Measurements from ENCODE around the gene PERP. TPM values are rescaled to one million over a fixed set of nuclear protein-coding genes. Genes with fewer than 3 reads are reported as not detected.

PERP gene
- polyA plus RNA-seq, 3 donors: not detected

GRCh38 chr6:138086573-138087196 lies 20.5 kb downstream of the PERP start:
- peaks cover 0 to 4% (median 2%) of the 10 kb centered on the region in 3 donors for H3K27me3 Mint-ChIP-seq (ENCODE audit: low read depth in 3 of 3)
- H3K9ac ChIP-seq (ENCODE audit: insufficient read depth, low read length, poor library complexity, severe bottlenecking): no peak overlapping the region

DNA sequence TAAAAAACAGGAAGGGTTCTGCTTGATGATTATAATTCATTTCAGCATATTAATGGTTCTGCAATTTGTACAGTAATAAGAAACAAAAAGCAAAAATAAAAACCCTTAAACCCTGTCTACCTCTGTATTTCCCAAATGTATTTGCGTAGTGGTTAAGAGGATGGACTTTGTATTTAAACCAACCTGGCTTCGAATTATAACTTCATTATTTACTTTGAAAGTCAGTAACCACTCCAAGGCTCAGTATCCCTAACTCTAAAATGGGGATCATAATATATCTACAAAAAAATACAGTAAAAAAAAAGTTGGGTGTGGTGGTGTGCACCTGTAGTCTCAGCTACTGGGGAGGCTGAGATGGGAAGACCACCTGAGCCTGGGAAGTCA lies 21.4 kb downstream of the PERP start:
- H3K4me1 ChIP-seq (ENCODE audit: control insufficient read depth in 1 of 2, insufficient read depth in 2 of 2, low read length in 2 of 2): no peaks in the 10 kb centered on the region
- no peak for TF ChIP-seq CTCF (IDR thresholded peaks at IDR 0.05)
- H3K9me3 ChIP-seq (replicated peaks in 1 of 2; ENCODE audit: control insufficient read depth in 1 of 2, insufficient read depth in 1 of 2, low read length in 2 of 2): no peaks in the 10 kb centered on the region
- Mint-ChIP-seq H3K27me3 (ENCODE audit: low read depth in 3 of 3) (peaks cover 0 to 2% (median 2%) of the 10 kb centered on the region in 3 donors), H3K9me3 (peaks cover 0 to 3% (median 0%) of the 10 kb centered on the region in 7 donors), H3K4me3 (no peak overlapping the region), H3K4me1 (no peaks in the 10 kb centered on the region), H3K27ac (no peak overlapping the region), H3K36me3 (no peaks in the 10 kb centered on the region)
- H3K4me3 ChIP-seq (replicated peaks in 1 of 3; ENCODE audit: low read depth in 2 of 3, low read length in 3 of 3): no peak overlapping the region
- no peak overlapping the region for H3K9ac ChIP-seq (ENCODE audit: insufficient read depth, low read length, poor library complexity, severe bottlenecking)
- H2AFZ ChIP-seq (ENCODE audit: insufficient read depth, low read depth, low read length, poor library complexity, severe bottlenecking): no peak overlapping the region
- H3K4me2 ChIP-seq (replicated peaks; ENCODE audit: extremely low read depth, low read length, poor library complexity, severe bottlenecking): no peak overlapping the region
- no peaks in the 10 kb centered on the region for H4K20me1 ChIP-seq (ENCODE audit: insufficient read depth, low read length)
- WGBS (ENCODE audit: insufficient coverage): no CpG with 5 or more reads among the region's 2 CpGs
- intact Hi-C loops (cut with micrococcal nuclease): no loop called here
- no peak overlapping the region for H3K27ac ChIP-seq (ENCODE audit: low read depth in 1 of 2, low read length in 2 of 2)
- H3K79me2 ChIP-seq (ENCODE audit: insufficient read depth, low read length): no peaks in the 10 kb centered on the region
- DNase-seq: no peak
- peaks cover 0 to 2% of the 10 kb centered on the region in 2 donors for H3K27me3 ChIP-seq (ENCODE audit: control insufficient read depth in 2 of 2, insufficient read depth in 2 of 2, low read length in 2 of 2)
- no peaks in the 10 kb centered on the region for H3K36me3 ChIP-seq (replicated peaks in 1 of 2; ENCODE audit: control insufficient read depth in 1 of 2, insufficient read depth in 2 of 2, low read length in 2 of 2)

More at GRCh38 chr6:138086573-138087196, 20.5 kb downstream of the PERP start:
- Histone ChIP-seq H3K79me2 (ENCODE audit: insufficient read depth, low read length) (no peaks in the 10 kb centered on the region), H2AFZ (ENCODE audit: insufficient read depth, low read depth, low read length, poor library complexity, severe bottlenecking) (no peak overlapping the region), H3K36me3 (replicated peaks in 1 of 2; ENCODE audit: control insufficient read depth in 1 of 2, insufficient read depth in 2 of 2, low read length in 2 of 2) (no peaks in the 10 kb centered on the region), H3K9me3 (replicated peaks in 1 of 2; ENCODE audit: control insufficient read depth in 1 of 2, insufficient read depth in 1 of 2, low read length in 2 of 2) (no peaks in the 10 kb centered on the region), H3K4me1 (ENCODE audit: control insufficient read depth in 1 of 2, insufficient read depth in 2 of 2, low read length in 2 of 2) (no peaks in the 10 kb centered on the region), H3K27ac (ENCODE audit: low read depth in 1 of 2, low read length in 2 of 2) (no peak overlapping the region), H3K27me3 (ENCODE audit: control insufficient read depth in 2 of 2, insufficient read depth in 2 of 2, low read length in 2 of 2) (peaks cover 0 to 2% of the 10 kb centered on the region in 2 donors), H4K20me1 (ENCODE audit: insufficient read depth, low read length) (no peaks in the 10 kb centered on the region), H3K4me3 (replicated peaks in 1 of 3; ENCODE audit: low read depth in 2 of 3, low read length in 3 of 3) (no peak overlapping the region), H3K4me2 (replicated peaks; ENCODE audit: extremely low read depth, low read length, poor library complexity, severe bottlenecking) (no peak overlapping the region)
- Mint-ChIP-seq H3K4me3 (no peak overlapping the region), H3K4me1 (no peaks in the 10 kb centered on the region), H3K27ac (no peak overlapping the region), H3K9me3 (peaks cover 0 to 3% (median 0%) of the 10 kb centered on the region in 7 donors), H3K36me3 (no peaks in the 10 kb centered on the region)
- intact Hi-C loops (cut with micrococcal nuclease): no loop called here
- no peak for DNase-seq
- no peak for TF ChIP-seq CTCF (IDR thresholded peaks at IDR 0.05)
- 97% methylated on average over 3 of the region's 5 CpGs for WGBS (ENCODE audit: insufficient coverage)

Measured in CD14-positive monocyte (primary cell).